Measurements from ENCODE around the gene C1orf52.

- TF ChIP-seq, protein P1, sequence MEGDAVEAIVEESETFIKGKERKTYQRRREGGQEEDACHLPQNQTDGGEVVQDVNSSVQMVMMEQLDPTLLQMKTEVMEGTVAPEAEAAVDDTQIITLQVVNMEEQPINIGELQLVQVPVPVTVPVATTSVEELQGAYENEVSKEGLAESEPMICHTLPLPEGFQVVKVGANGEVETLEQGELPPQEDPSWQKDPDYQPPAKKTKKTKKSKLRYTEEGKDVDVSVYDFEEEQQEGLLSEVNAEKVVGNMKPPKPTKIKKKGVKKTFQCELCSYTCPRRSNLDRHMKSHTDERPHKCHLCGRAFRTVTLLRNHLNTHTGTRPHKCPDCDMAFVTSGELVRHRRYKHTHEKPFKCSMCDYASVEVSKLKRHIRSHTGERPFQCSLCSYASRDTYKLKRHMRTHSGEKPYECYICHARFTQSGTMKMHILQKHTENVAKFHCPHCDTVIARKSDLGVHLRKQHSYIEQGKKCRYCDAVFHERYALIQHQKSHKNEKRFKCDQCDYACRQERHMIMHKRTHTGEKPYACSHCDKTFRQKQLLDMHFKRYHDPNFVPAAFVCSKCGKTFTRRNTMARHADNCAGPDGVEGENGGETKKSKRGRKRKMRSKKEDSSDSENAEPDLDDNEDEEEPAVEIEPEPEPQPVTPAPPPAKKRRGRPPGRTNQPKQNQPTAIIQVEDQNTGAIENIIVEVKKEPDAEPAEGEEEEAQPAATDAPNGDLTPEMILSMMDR (IDR thresholded peaks at IDR 0.05; ENCODE audit: low read depth, low read length, poor library complexity, severe bottlenecking), result no peak
- no peak for TF ChIP-seq EZH2phosphoT487 (IDR thresholded peaks at IDR 0.05; ENCODE audit: borderline replicate concordance, low read length)
Measured at GRCh38 chr1:85244271-85245061, 15.0 kb downstream of the C1orf52 start.
